NCI-H187 (cell line): ENCODE results near the gene ARPC3.
"Not testable (repeated sequence)": the region's sequence is repeated elsewhere in the genome, so short reads cannot be mapped to it uniquely, and the experiment has no call there.

Experiments
- DNase-seq, 2 experiments: peaks; one replicate each; lab custom pipeline; 2025; lab: John Stamatoyannopoulos, UW

Gene ARPC3

GRCh38 chr12:110417113-110417512 lies 33.0 kb downstream of the ARPC3 start:
- not testable (repeated sequence) for DNase-seq

- not testable (repeated sequence) for DNase-seq
These were observed 40.1 kb downstream of the ARPC3 start for GRCh38 chr12:110410086-110410485.

DNA sequence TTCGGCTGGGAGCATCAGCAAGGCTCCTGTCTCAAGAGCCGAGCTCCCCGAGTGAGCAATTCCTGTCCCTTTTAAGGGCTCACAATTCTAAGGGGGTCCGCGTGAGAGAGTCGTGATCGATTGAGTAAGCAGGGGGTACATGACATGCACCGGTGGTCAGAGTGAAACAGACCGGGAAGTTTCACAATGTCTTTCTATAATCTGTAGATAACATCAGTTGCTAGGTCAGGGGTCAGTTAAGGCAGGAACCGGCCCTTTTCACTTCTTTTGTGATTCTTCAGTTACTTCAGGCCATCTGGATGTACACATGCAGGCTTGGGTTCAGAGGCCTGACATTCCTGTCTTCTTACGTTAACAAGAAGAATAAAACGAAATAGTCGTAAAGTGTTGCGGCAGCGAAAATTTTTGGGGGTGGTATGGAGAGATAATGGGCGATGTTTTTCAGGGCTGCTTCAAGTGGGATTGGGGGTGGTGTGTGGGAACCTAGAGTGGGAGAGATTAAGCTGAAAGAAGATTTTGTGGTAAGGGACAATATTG lies 44.9 kb downstream of the ARPC3 start:
- DNase-seq: not testable (repeated sequence)

DNA sequence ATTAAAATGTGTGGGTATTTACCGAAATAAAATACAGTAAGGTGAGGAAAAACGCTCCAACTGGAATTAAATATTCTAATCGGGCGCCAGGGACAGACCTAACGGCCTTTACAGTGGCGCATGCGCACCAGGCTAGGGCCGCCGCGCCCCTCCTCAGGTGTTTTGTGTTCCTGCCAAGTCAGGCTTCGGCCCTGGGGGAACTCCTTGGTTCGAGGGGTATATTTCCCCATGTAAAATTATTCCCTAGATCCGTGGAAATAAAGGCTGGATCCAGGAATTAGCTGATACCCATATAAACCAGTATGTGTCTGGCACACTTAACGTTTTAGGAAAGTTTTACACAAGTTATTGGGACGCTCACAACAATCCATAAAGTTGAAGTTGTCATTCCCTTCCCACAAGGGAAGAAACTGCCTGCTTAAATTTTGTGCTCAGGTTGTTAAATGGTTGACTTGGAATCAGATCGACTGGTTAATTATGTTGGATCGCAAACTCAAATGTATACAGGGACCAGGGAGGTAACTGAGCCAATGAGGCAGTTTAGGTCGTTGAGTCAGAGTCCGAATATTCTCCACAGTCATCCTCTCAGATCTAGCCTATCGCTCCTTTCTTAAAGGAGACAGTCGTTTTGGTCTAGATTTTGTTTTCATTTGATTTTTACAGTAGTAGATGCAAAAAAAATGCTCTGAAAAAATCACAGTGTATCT lies 46.0 kb downstream of the ARPC3 start:
- peak; percentile 76 to 92 for DNase-seq

- peak; percentile 91 to 92 for DNase-seq
These were observed 46.8 kb downstream of the ARPC3 start, which contains the start of gene ANAPC7 for GRCh38 chr12:110403146-110403975. ANAPC7 (minus strand) TSS chr12:110403708; CDS start chr12:110403627, 81 bp downstream.
